ENCODE results near the gene METTL2A.
"Not testable (repeated sequence)": the region's sequence is repeated elsewhere in the genome, so short reads cannot be mapped to it uniquely, and the experiment has no call there.

DNA sequence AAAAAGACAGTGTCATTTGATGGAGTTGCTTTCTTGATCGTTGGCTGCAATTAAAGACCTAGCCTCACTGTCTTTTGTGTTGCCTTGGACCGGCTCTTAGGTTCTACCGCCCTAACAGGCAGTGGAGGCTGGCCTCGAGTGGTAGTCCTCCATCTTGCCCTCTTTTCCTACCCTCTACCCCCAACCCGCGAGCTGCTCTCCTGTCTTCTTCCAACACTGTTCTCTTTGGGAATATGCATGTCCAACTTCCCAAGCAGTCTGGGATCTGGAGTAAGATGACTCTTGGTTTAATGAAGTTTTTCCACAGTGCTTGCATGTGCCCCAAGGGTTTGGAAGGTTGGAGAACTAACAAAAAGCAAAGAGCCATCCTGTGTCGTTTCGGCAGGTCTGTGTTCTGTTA is 53.4 kb downstream of the METTL2A start:
- not testable (repeated sequence) for TF ChIP-seq EZH2phosphoT487 (IDR thresholded peaks at IDR 0.05; ENCODE audit: insufficient read depth, low read depth); EZH2 (IDR thresholded peaks at IDR 0.05; ENCODE audit: insufficient read depth, poor library complexity, severe bottlenecking)

Data from GM23248 (cell line).